GM21526 (cell line): Measurements from ENCODE around the gene ULK4.
A peak's percentile ranks its signal among the peaks of the same experiment; 100 is the strongest.
"Not testable (repeated sequence)": the region's sequence is repeated elsewhere in the genome, so short reads cannot be mapped to it uniquely, and the experiment has no call there.

Source experiments
- ATAC-seq: cut with Tn5 transposase; IDR thresholded peaks from one replicate; pipeline ENCODE4 v1.9.1; 2021; ENCODE audit warnings: moderate library complexity; ENCODE audit not compliant: unreplicated experiment, low FRiP score

Gene ULK4

DNA sequence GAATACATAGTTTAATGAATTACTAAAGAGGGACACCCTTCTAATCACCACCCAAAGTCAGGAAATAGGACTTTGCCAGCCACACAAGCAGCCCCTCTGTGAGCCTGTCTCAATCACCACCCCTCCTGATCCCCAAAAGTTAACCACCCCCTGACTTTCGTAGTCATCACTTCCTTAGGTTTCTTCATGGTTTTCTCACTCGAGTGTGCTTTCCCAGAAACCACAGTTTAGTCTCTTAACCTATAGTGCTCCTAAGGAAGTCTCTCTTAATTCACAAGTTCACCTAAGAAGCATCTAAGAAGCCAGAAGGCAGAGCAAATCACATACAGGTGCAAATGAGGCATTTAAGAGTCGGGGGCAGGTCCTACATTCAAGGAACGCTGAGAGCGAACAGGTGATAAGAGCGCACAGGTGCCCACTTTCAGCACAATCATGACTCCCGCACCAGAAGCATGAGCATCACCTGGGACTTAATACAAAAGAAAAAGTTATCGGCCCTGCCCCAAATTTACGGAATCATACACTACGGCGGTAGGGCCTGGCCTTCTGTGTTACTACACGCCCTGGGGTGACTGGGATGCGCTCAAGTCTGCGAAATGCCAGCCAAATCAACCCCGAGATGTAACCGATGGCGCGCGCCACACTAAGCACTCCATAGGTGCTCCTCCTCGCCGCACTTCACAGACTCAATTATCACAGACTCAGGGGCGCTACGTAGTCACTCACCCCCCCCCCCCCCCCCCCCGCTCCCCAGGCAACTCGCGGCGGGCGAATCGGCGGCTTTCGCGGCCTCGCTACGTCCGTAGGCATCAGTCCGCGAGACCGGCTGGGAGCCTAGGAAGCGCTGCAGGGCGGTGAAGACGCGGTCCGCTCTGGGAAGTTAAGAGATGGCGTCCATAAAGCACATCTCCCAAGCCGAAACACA lies 815 bp downstream of the ULK4 start:
- peak; percentile 29 for ATAC-seq

DNA sequence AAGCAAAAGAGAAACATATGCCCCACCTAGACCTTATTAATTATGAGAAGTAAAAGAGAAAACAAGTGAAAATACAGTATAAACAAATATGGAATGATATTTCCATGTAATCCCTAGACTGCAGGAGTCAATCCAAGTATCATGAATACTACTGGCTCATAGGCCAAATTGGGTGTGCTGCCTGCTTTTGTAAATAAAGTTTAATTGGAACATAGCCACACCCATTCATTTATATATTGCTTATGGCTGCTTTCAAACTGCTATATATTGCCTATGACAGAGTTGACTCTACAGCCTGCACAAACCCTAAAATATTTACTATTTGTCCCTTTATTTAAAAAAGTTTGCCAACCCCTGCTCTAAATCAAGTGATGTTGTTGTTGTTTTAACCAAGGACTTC lies 5.3 kb downstream of the ULK4 start:
- no peak for ATAC-seq

DNA sequence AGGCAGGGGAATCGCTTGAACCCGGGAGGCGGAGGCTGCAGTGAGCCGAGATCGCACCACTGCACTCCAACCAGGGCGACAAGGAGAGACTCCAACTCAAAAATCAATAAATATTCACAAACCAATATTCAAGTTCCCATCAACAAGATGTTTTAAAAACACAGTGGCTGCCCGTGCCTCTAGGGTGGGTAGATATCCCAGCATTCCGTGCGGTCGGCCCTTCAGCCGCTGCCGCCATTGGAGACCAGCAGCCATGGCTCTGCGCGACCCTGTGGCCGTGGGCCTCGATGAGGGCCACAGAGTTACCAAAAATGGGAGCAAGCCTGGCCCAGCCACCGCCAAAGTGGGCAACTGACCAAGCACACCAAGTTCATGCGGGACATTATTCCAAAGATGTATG lies 6.7 kb downstream of the ULK4 start:
- ATAC-seq, result no peak

DNA sequence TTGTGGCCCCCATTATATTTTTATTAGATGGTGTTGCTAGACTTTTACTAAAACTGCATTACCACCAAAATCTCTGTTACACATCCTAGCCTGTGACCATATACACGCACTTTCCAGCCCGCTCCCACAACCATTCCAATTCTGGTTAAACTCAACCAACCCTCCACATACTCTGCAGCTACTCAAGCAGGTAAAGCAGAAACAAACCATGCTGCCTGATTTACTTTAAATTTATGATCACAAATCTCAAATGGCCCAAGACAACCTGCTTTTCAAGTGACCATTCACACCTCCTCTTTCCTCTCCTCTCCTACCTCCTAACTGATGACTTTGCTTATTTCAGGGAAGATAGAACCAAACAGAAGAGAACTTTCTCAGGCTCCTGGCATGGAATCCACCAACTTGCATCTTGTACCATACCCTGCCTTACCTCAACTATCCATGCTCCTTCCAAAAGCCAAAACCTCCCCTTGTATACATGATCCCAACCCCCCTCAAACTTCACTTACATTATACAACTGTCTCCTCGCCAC lies 18.5 kb downstream of the ULK4 start:
- ATAC-seq, result no peak

DNA sequence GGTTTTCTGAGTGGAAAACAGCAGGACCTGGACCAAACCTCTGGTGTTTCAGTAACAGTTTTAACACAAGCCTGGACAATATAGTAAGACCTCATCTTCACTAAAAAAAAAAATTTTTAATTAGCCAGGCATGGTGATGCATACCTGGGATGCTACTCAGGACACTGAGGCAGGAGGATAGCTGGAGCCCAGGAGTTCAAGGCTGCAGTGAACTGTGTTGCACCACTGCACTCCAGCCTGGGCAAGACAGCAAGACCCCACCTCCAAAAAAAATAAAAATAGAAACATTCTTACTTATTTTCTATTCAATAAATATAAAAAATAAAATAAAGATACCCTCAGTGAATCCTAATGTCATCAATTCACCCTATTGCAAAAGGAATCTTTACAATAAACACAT lies 21.5 kb downstream of the ULK4 start:
- ATAC-seq, result no peak

DNA sequence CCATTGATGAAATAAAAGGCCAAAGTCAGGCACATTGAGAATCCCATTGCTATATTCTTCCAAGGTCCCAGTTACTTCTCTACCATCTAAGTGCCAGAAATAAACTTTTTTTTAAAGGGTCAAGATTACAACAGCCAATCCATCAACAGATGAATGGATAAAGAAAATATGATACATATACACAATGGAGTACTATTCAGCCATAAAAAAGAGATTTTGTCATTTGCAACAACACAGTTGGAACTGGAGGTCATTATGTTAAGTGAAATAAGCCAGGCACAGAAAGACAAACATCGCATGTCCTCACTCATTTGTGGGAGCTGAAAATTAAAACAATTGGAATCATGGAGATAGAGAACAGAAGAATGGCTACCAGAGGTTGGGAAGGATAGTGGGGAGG lies 25.5 kb downstream of the ULK4 start:
- ATAC-seq, result no peak

DNA sequence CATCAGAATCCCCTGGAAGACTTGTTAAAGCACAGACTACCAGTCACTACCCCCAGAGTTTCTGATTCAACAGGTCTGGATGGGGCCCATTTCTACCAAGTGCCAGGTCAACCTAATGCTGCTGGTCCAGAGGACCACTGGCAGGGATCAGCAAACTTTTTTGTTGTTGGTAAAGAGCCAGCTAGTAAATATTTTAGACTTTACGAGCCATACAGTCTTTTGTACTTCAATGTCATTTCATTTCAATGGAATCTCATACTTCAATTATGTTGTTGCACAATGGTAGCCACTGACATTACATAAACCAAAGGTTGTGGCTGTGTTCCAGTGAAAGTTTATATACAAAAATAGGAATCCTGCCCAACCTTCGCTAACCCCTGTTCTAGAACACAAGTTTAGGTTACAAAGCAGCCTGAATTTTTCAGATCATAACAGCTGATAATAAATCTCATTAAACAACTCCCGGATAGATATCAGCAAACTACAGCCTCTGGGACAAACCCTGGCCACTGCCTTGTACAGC lies 28.7 kb downstream of the ULK4 start:
- ATAC-seq, result no peak

DNA sequence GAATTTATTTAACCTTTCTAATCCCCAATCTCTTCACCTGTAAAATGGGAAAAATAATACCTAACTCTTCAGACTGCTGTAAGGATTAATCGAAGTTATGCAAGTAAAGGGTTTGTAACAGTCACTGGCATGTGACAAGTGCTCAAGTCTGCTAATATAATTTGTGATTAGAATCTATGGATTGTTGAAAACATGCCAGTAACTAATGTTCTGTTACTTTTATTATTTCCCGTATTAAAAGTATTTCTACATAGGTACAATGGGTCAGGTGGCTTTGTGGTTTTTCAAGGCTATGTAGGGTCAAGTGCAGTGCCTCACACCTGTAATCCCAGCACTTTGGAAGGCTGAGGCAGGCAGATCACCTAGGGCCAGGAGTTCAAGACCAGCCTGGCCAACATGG lies 29.4 kb downstream of the ULK4 start:
- no peak for ATAC-seq

DNA sequence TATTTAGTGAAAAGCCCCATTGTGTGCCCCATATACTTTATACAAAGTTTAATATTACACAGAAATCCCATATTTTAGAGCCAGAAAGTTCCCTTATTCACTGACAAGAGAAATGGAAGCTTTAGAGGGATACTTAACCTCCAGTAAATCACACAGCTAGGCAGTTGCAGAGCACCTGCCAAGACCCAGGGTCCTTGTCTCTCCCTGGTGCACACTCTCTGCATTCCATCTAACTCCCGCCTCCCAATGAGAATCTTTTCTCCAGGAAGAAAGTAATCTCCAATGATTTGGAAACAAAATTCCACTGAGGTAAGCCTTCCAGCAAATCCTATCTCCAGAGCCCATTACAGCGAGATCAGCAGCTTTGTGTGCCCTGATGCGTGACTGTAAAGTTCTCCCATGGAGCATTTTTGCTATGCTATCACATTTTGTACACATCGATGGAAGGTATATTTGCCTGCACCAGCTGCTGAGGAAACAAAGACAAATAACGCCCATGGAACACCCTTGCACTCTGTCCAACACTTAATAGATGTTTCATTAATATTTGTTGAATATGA lies 41.4 kb downstream of the ULK4 start:
- ATAC-seq, result no peak

DNA sequence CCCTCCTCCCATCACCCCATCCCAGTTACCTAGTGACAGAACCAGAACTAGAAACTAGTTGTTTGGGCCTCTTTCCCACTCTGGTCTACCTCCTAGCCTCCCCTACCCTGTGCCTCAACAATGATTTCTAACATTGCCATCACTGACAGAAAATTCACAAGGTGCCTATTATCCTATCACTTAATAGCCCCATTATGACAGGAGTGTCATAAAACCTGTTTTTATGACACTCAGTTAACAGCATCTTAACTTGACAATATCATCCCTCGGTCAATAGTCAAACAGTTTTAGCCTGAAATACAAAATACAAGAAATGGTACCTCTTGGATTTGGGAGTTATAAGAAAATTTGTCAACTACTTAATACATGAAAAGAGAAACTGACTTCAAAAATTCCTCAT lies 46.5 kb downstream of the ULK4 start:
- ATAC-seq, result no peak

DNA sequence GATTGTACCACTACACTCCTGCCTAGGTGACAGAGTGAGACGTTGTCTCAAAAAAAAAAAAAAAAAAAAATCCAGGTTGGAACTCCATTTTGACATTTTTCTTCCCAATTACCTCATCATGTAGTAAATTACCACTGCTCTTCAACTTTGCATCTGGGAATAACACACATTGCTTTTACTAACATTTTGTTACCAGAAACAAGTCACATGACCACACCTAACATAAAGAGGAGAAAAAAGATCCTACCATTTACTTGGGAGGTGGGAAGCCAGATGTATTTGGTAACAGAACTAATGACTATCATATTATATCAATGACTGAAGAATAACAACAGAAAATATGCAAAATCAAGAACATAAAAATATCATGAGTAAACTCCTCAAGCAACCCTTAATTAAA lies 49.6 kb downstream of the ULK4 start:
- no peak for ATAC-seq

DNA sequence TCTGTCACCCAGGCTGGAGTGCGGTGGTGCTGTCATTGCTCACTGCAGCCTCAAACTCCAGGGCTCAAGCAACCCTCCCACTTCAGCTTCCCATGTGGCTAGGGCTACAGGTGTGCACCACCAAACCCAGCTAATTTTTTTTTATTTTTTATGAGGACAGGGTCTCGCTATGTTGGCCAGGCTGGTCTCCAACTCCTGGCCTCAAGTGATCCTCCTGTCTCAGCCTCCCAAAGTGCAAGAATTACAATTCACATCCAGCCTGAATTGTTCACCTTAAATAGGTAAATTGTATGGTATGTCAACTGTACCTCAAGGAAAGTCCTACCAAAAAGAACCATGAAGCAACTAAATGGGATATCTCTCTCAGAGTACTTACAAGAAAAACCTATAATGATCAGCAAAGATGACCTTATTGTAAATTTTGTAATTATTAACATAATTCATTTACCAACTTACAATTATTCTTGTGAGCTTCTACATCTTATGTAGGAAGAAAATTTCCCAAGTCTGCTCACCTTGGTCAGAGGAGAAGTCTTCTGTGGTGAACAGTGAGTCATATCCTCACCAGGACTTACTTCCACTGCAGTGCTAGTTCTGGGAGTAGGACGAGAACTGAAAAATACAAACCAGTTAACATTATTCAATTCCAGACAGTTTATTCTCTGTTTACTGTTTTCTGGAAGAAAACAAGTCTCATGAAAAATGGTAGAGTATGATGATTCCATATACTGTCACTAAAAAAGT lies 54.4 kb downstream of the ULK4 start:
- no peak for ATAC-seq

DNA sequence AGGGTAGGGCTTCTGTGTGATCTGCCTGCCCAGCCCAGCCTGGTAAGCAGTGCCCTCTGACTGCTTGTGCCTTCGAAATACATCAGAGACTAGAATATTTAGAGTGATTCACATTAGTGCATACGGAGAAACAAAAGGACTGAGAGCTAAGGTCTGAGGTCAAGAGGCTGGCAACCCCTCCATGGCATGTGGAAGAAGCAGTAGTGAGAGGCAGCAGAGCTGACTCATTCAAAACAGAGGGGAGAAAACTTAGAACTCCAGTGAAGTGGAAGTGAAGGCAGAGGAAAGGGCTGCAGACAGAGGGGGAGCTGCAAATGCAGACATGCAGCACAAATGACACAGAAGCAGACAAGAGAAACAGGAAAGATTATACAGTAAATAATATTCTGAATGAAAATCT lies 61.6 kb downstream of the ULK4 start:
- ATAC-seq, result no peak

DNA sequence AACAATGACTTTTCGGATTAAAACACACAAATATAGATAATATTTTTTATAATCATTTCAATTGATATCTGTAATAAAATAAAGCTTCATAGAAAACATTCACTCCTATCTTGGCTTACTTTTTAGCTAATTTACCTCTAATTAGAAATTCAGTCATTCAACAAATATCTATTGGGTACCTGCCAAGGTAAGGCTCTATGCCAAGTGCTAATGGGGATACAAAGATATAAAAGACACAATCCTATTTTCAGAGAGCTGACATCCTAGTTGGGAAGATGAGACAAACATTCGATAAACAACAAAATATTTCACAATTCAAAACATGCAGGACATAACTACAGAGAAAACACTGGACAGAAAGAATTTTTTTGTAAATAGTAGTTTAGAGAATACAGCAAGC lies 63.3 kb downstream of the ULK4 start:
- no peak for ATAC-seq

DNA sequence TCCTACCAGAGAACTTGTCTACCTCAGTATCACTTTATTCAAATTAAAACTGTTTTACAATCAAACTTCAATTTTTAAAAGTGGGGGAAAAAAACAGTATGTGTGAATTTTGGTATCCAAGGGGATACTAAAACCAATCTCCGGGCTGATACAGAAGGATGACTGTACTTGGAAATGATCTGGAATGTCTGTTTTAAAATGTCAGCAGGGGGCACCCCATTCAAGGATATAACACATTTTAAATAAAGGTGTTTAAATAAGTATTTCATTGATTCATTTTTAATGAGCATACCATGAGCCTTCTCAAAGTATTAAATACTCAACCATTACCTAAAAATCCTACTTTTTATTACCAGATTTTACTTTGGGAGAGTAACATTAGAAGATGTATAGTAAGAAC lies 67.9 kb downstream of the ULK4 start:
- no peak for ATAC-seq

DNA sequence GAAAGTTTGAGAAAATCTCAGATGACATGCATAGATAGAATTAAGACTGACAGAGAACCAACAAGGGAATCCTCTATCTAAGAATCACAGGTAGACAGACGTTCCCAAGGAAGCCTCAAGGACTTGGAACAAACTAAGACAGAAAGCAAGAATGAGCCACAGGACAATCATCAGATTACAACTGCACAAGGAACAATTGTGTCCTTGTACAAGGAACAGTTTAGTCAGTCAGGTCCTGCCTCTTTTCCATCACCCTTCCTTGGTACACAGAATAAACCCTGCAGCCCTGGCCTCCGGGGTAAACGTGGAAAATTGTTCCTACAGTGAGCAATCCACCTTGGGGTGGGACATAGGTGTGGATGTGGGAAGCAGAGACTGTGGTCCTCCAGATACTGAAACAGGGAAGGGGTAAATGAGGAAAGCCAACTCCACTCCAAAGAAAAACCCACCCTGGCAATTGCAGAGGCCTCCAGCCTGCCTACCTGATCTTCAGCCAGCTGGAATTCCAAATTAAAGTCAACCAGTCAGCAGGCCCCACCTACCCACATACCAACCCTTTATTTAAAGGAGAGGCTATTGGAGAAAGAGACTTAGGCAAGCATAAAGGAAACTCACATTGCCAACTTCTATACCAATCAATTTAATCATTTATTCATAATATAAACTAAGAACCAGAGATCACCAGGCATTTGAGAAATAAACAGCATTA lies 73.4 kb downstream of the ULK4 start:
- ATAC-seq, result no peak

DNA sequence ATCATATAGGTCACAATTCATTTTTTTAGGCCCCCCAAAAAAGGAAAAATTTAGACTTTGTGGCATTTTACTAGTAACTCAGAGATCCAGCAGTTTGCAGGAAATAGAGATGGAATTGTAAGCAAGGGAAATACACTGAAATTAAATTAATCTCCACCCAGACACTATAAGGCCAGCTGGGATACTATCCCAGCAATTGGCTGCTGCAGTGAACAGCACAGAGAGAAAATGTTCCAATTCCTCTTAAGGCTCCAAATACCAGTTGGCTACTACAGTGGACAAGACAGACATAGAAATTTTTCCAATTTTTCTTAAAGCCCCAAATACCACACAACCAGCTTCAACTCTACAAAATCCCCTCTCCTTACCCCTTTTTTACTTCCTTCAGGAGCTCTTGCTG lies 78.9 kb downstream of the ULK4 start:
- no peak for ATAC-seq

DNA sequence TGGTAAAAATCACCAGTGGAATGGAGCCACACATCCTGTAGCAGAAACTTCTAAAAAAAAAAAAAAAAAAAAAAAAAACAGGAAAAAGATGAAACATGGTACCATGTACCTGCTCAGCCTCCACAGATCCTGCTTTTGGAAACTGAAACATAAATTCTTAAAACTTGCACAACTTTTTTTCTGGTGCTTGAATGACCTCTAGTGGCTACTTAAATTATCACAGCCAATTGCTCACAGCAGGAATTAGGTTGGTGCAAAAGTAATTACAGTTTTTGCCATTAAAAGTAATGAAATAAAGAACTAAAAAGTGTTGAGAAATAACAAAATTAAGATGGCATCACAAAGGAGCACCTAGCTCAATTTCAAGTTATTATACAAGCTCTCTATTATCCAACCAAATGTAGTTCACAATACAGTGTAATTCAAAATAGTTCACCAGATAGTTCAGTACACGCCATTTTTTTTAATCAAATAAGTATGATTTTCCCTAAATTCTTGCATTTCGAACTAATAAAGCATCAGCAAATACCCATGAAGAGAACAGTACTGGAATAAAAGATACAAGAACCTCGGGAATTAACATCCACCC lies 80.6 kb downstream of the ULK4 start:
- no peak for ATAC-seq

DNA sequence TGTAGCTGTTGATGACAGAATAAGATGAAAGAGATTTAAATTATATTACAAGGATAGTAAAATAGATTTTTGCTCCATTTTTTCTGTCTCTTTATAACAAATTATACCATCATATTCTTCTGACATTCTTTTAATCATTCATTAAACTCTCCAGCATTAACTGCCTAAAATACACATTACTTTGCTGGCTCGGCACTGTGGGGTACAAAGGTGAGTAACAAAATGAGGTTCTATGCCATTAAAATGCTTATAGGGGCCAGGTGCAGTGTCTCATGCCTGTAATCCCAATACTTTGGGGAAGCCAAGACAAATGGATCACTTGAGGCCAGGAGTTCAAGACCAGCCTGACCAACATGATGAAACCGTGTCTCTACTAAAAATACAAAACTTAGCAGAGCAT lies 81.5 kb downstream of the ULK4 start:
- ATAC-seq, result no peak

DNA sequence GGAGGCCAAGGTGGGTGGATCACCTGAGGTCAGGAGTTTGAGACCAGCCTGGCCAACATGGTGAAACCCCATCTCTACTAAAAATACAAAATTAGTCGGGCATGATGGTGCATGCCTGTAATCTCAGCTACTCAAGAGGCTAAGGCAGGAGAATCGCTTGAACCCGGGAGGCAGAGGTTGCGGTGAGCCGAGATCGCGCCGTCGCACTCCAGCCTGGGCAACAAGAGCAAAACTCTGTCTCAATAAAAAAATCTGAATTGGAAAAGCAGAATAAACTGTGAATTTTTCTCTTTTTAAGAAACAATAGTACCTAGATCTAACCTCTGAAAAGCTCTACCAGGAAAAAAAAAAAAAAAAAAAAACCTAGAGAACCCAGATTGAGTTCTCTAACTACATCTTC lies 84.2 kb downstream of the ULK4 start:
- ATAC-seq, result not testable (repeated sequence)
